PC-3 (cell line): ENCODE measurements around the gene NR1H2. TPM values are rescaled to one million over a fixed set of nuclear protein-coding genes. Genes with fewer than 3 reads are reported as not detected.

Experiments
- ATAC-seq: fragments of 200-7000 bp; cut with Tn5 transposase; 2 replicates; pipeline ENCODE4 v1.9.1; 2020; ENCODE audit warnings: mild to moderate bottlenecking, moderate library complexity
- BruUV-seq: library from RNA; stranded (reverse); fragments of 400-500 nt; replicated peaks from 2 replicates; lab custom pipeline; 2021; lab: Mats Ljungman, UMichigan
- CTCF ChIA-PET: fragments of 300-600 bp; sonication (Branson Sonifier 250); formaldehyde crosslinking; loops from one replicate; lab custom pipeline; 2022; ENCODE audit warnings: antibody characterized with exemption; lab: Charles Lee
- POLR2A ChIA-PET: fragments of 300-600 bp; sonication (Branson Sonifier 250); formaldehyde crosslinking; loops from one replicate; lab custom pipeline; 2022; ENCODE audit warnings: antibody characterized with exemption; ENCODE audit not compliant: unreplicated experiment; lab: Charles Lee
- DNase-seq: peaks from one replicate; pipeline ENCODE4 v3.0.0-alpha.2; 2015
- H2AFZ ChIP-seq: fragments of 300-600 bp; sonication (generic); 2 replicates; pipeline ENCODE4 v1.6.0; 2016; ENCODE audit warnings: antibody characterized with exemption, low read length
- H3F3A ChIP-seq: fragments of 300-600 bp; sonication (generic); one replicate; pipeline ENCODE4 v1.6.0; 2017; ENCODE audit warnings: antibody characterized with exemption, low read length, control low read depth, mild to moderate bottlenecking; ENCODE audit not compliant: unreplicated experiment
- H3K27ac ChIP-seq: fragments of 300-600 bp; sonication (generic); 2 replicates; pipeline ENCODE4 v1.5.1; 2016; ENCODE audit warnings: mild to moderate bottlenecking, low read length
- H3K27me3 ChIP-seq: fragments of 300-600 bp; sonication (generic); 2 replicates; pipeline ENCODE4 v1.6.1; 2016; ENCODE audit warnings: low read length, mixed read lengths
- H3K36me3 ChIP-seq: fragments of 300-600 bp; sonication (generic); 2 replicates; pipeline ENCODE4 v1.6.1; 2016; ENCODE audit warnings: low read depth, mixed run types, low read length, mixed read lengths
- H3K4me1 ChIP-seq: fragments of 300-600 bp; sonication (generic); 2 replicates; pipeline ENCODE4 v1.5.1; 2016; ENCODE audit warnings: low read length; ENCODE audit not compliant: insufficient read depth
- H3K4me2 ChIP-seq: fragments of 300-600 bp; sonication (generic); 2 replicates; pipeline ENCODE4 v1.6.0; 2016; ENCODE audit warnings: low read length
- H3K4me3 ChIP-seq: fragments of 300-600 bp; sonication (generic); 2 replicates; pipeline ENCODE4 v1.5.1; 2016; ENCODE audit warnings: mild to moderate bottlenecking, low read length, mixed read lengths
- H3K79me2 ChIP-seq: fragments of 300-600 bp; sonication (generic); 2 replicates; pipeline ENCODE4 v1.6.1; 2017; ENCODE audit warnings: low read length, mixed read lengths
- H3K9ac ChIP-seq: fragments of 300-600 bp; sonication (generic); 2 replicates; pipeline ENCODE4 v1.6.0; 2016; ENCODE audit warnings: mild to moderate bottlenecking, low read length
- H3K9me2 ChIP-seq: fragments of 300-600 bp; sonication (generic); replicated peaks from 2 replicates; pipeline ENCODE4 v1.6.1; 2016; ENCODE audit warnings: mixed run types, low read length, mixed read lengths
- H3K9me3 ChIP-seq: fragments of 300-600 bp; sonication (generic); 2 replicates; pipeline ENCODE4 v1.6.1; 2016; ENCODE audit warnings: low read length, mixed read lengths
- H4K20me1 ChIP-seq: fragments of 300-600 bp; sonication (generic); 2 replicates; pipeline ENCODE4 v1.6.1; 2016; ENCODE audit warnings: low read length, mixed read lengths
- CTCF ChIP-seq: fragments of 300-600 bp; sonication (generic); conservative IDR thresholded peaks from 2 replicates; pipeline ENCODE4 v1.5.1; 2017; ENCODE audit warnings: antibody characterized with exemption, low read depth, mild to moderate bottlenecking, low read length
- EZH2 ChIP-seq: fragments of 300-600 bp; sonication (generic); IDR thresholded peaks from one replicate; pipeline ENCODE4 v1.6.1; 2017; ENCODE audit warnings: antibody characterized with exemption, mild to moderate bottlenecking, low read length; ENCODE audit not compliant: unreplicated experiment
- EZH2phosphoT487 ChIP-seq: fragments of 300-600 bp; sonication (generic); IDR thresholded peaks from 2 replicates; pipeline ENCODE4 v1.6.1; 2018; ENCODE audit warnings: mild to moderate bottlenecking, antibody characterized with exemption, low read length, borderline replicate concordance
- intact Hi-C: fragments of 100-400 bp; cut with micrococcal nuclease; formaldehyde crosslinking; loops from 2 replicates; pipeline ENCODE4 v1.9.0; 2023
- total RNA-seq: library from RNA; depleted of rRNA; stranded (reverse); fragments of >200 nt; gene quantifications from 2 replicates; pipeline ENCODE4 v1.2.3, GENCODE V29; 2014

NR1H2 gene
- total RNA-seq, 1 experiment from 2014 or later: 130 TPM

GRCh38 chr19:50331221-50331993, 44.9 kb upstream of the NR1H2 start:
- DNase-seq (no peak), ATAC-seq (no peak)
- BruUV-seq: no TSS peak
- Histone ChIP-seq H3K27me3 (no peaks in the 10 kb centered on the region), H3K9me3 (no peaks in the 10 kb centered on the region), H3K9ac (no peak overlapping the region), H3K36me3 (no peaks in the 10 kb centered on the region), H3K4me1 (peaks cover 12% of the 10 kb centered on the region; the same call in 1 of the 2 replicates), H3K27ac (no peak overlapping the region), H4K20me1 (0 out of 2 replicates have a peak, but pooled peaks cover 4% of the 10 kb centered on the region), H3K4me3 (peak overlapping the region; percentile 55; the same call in 1 of the 2 replicates), H3K4me2 (peak overlapping the region; percentile 72), H3K9me2 (no peaks in the 10 kb centered on the region), H3K79me2 (no peaks in the 10 kb centered on the region), H2AFZ (no peak overlapping the region; the same call in 1 of the 2 replicates), H3F3A (no peaks in the 10 kb centered on the region)
- no peak for TF ChIP-seq CTCF
- ChIA-PET POLR2A (no interaction called here), CTCF (no interaction called here)
- intact Hi-C loops: no loop called here

- no TSS peak for BruUV-seq
- H4K20me1 ChIP-seq: 0 out of 2 replicates have a peak, but pooled peaks cover 4% of the 10 kb centered on the region
- H3K4me3 ChIP-seq: no peak overlapping the region
- no peaks in the 10 kb centered on the region for H3F3A ChIP-seq
- no peak for ATAC-seq
- ChIA-PET CTCF (no interaction called here), POLR2A (no interaction called here)
- H3K4me2 ChIP-seq: no peak overlapping the region
- H3K9me2 ChIP-seq: no peaks in the 10 kb centered on the region
- H3K27me3 ChIP-seq: no peaks in the 10 kb centered on the region
- no peak for DNase-seq
- intact Hi-C loops: no loop called here
- no peaks in the 10 kb centered on the region for H3K79me2 ChIP-seq
- no peak overlapping the region for H2AFZ ChIP-seq
- peaks cover 12% of the 10 kb centered on the region; the same call in 1 of the 2 replicates for H3K4me1 ChIP-seq
- no peaks in the 10 kb centered on the region for H3K36me3 ChIP-seq
- H3K27ac ChIP-seq: no peak overlapping the region
- H3K9me3 ChIP-seq: no peaks in the 10 kb centered on the region
- no peak for TF ChIP-seq EZH2
- TF ChIP-seq CTCF: no peak
- no peak for TF ChIP-seq EZH2phosphoT487
- H3K9ac ChIP-seq: no peak overlapping the region
Observed at GRCh38 chr19:50331994-50332243, 44.3 kb upstream of the NR1H2 start.

GRCh38 chr19:50332244-50333038, 43.8 kb upstream of the NR1H2 start:
- Histone ChIP-seq H2AFZ (no peak overlapping the region), H3K36me3 (no peaks in the 10 kb centered on the region), H3K9ac (no peak overlapping the region), H3K4me2 (peak overlapping the region; percentile 81; the same call in 1 of the 2 replicates), H3F3A (no peaks in the 10 kb centered on the region), H3K27me3 (no peaks in the 10 kb centered on the region), H3K27ac (no peak overlapping the region), H4K20me1 (0 out of 2 replicates have a peak, but pooled peaks cover 4% of the 10 kb centered on the region), H3K9me2 (no peaks in the 10 kb centered on the region), H3K79me2 (no peaks in the 10 kb centered on the region), H3K4me3 (no peak overlapping the region), H3K4me1 (peaks cover 12% of the 10 kb centered on the region; the same call in 1 of the 2 replicates), H3K9me3 (no peaks in the 10 kb centered on the region)
- no TSS peak for BruUV-seq
- ChIA-PET CTCF (interaction anchor here (0.5 kb wide), 1 partner anchor 17 kb away, joined by 3 read pairs; no protein-coding TSS in a partner anchor), POLR2A (no interaction called here)
- ATAC-seq (no peak), DNase-seq (peak; percentile 20)
- intact Hi-C loops: no loop called here
- TF ChIP-seq EZH2phosphoT487 (no peak), CTCF (no peak), EZH2 (no peak)
